Measurements from ENCODE around the gene ERO1A.

DNA sequence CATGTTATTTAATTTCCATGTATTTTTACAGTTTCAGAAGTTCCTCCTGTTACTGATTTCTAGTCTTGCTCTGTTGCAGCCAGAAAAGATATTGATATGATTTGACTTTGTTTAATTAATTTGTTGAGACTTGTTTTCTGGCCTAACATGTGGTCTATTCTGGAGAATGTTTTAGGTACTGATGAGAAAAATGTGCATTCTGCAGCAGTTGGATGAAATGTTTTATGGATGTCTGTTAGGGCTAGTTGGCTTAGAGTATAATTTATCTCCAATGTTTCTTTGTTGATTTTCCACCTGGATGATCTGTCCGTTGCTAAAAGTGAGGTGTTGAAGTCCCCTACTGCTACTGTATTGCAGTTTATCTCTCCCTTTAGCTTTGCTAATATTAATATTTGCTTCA, 88.3 kb downstream of the ERO1A start:
- TF ChIP-seq POLR2A (IDR thresholded peaks at IDR 0.05) (no peak), POLR2AphosphoS5 (IDR thresholded peaks at IDR 0.05) (no peak), CTCF (IDR thresholded peaks at IDR 0.05) (no peak)
